IMR-90 (cell line): ENCODE measurements around the gene DOCK4.

Source experiments
- CTCF ChIP-seq: conservative IDR thresholded peaks from 2 replicates; pipeline ENCODE4 v1.5.1; 2012; ENCODE audit warnings: mild to moderate bottlenecking, low read depth, low read length, improper control_type of control experiment
- POLR2A ChIP-seq: IDR thresholded peaks from 2 replicates; pipeline ENCODE4 v1.6.1; 2012; ENCODE audit warnings: mild to moderate bottlenecking, low read depth, low read length
- RAD21 ChIP-seq: IDR thresholded peaks from 2 replicates; pipeline ENCODE4 v1.6.1; 2012; ENCODE audit warnings: low read length, improper control_type of control experiment
- RCOR1 ChIP-seq: IDR thresholded peaks from 2 replicates; pipeline ENCODE4 v1.6.1; 2012; ENCODE audit warnings: mild to moderate bottlenecking, low read length, improper control_type of control experiment; ENCODE audit not compliant: insufficient replicate concordance
- USF2 ChIP-seq: fragments of 150-350 bp; IDR thresholded peaks from 2 replicates; pipeline ENCODE4 v1.6.1; 2017; ENCODE audit warnings: mild to moderate bottlenecking, antibody characterized with exemption, low read length, low read depth

DNA sequence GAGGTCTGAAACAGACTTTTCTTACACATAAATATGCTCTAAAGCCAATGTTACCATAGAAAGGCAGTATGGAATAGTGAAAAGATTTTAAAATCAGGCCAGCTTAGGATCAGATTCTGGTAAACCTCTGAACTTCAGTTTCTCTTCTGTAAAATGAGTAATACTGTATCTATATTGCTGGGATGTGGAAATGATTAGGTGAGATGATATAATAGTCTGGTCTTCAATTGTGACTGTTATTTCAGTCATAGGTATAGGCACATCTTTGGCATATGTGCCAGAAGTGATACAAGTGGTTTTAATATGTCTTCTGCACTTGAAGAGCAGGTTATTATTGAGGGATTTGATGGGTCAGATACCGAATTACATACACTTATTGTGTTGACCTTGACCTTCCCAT lies 7.5 kb upstream of the DOCK4 start:
- no peak for TF ChIP-seq RCOR1
- no peak for TF ChIP-seq POLR2A
- no peak for TF ChIP-seq CTCF
- no peak for TF ChIP-seq USF2
- no peak for TF ChIP-seq RAD21
